HepG2 (cell line): Measurements from ENCODE around the gene EFNA2. TPM values are rescaled to one million over a fixed set of nuclear protein-coding genes. Genes with fewer than 3 reads are reported as not detected.

ENCODE experiments used
- DNMT3B ChIP-seq: conservative IDR thresholded peaks from 2 replicates; pipeline ENCODE4 v1.6.1; 2016; ENCODE audit warnings: missing biosample characterization, control low read depth
- ERF ChIP-seq: IDR thresholded peaks from 2 replicates; pipeline ENCODE4 v1.6.1; 2018; ENCODE audit warnings: missing biosample characterization, missing genetic modification reagents
- ETV5 ChIP-seq: IDR thresholded peaks from 2 replicates; pipeline ENCODE4 v1.6.1; 2018; ENCODE audit warnings: missing biosample characterization, missing genetic modification reagents, inconsistent platforms, borderline replicate concordance
- MTERF4 ChIP-seq: sonication (generic); formaldehyde crosslinking; IDR thresholded peaks from 2 replicates; pipeline ENCODE4 v1.8.0; 2023; ENCODE audit warnings: mild to moderate bottlenecking, missing genetic modification reagents
- NFE2 ChIP-seq: sonication (generic); formaldehyde crosslinking; IDR thresholded peaks from 2 replicates; pipeline ENCODE4 v1.4.0; 2020; ENCODE audit warnings: missing genetic modification reagents
- NFKBIZ ChIP-seq: IDR thresholded peaks from 2 replicates; pipeline ENCODE4 v1.6.1; 2018; ENCODE audit warnings: missing genetic modification reagents, missing compliant biosample characterization
- SAP130 ChIP-seq: IDR thresholded peaks from 2 replicates; pipeline ENCODE4 v1.6.1; 2016; ENCODE audit warnings: low read depth
- TFAP4 ChIP-seq: sonication (generic); IDR thresholded peaks from 2 replicates; pipeline ENCODE4 v1.6.1; 2016; ENCODE audit warnings: low read depth, borderline replicate concordance
- WIZ ChIP-seq: sonication (generic); formaldehyde crosslinking; IDR thresholded peaks from 2 replicates; pipeline ENCODE4 v1.5.1; 2020; ENCODE audit warnings: mild to moderate bottlenecking, missing genetic modification reagents
- ZNF609 ChIP-seq: sonication (generic); formaldehyde crosslinking; IDR thresholded peaks from 2 replicates; pipeline ENCODE4 v1.4.0; 2020; ENCODE audit warnings: mild to moderate bottlenecking, missing genetic modification reagents, borderline replicate concordance
- ZNF687 ChIP-seq: sonication (generic); formaldehyde crosslinking; IDR thresholded peaks from 2 replicates; pipeline ENCODE4 v1.5.1; 2020; ENCODE audit warnings: mild to moderate bottlenecking, missing genetic modification reagents, moderate library complexity
- ZNF816 ChIP-seq: sonication (generic); formaldehyde crosslinking; IDR thresholded peaks from 2 replicates; pipeline ENCODE4 v1.8.0; 2022; ENCODE audit warnings: missing genetic modification reagents, mild to moderate bottlenecking, borderline replicate concordance
- polyA plus RNA-seq, 8 experiments: library from polyadenylated mRNA; depleted of rRNA in 3 of 8; stranded (reverse) in 7 of 8; unstranded in 1 of 8; fragments of >200 nt; fragmentation: Illumina TruSeq in 4 of 8; extraction: Trizol in 4 of 8; gene quantifications; 2 replicates each; pipeline versions ENCODE4 v1.2.1 to v1.2.3, GENCODE V29; 2011 to 2016; ENCODE audit warnings: low read depth in 4 of 8, missing spikeins in 1 of 8, mixed read lengths in 1 of 8; ENCODE audit not compliant: insufficient read depth in 1 of 8
- total RNA-seq, 5 experiments: library from RNA; depleted of rRNA; stranded (reverse); fragments of >200 nt; fragmentation: Illumina TruSeq; extraction: Trizol; gene quantifications; 2 replicates each; pipeline ENCODE4 v1.2.3, GENCODE V29; 2016; ENCODE audit warnings: low read depth in 1 of 5
- TF ChIP-seq, protein P1 (sequence below): sonication (generic); formaldehyde crosslinking; IDR thresholded peaks from 2 replicates; pipeline ENCODE4 v1.8.1; 2023; ENCODE audit warnings: mild to moderate bottlenecking, missing genetic modification reagents, borderline replicate concordance
- TF ChIP-seq, protein P2 (sequence below): sonication (generic); formaldehyde crosslinking; IDR thresholded peaks from 2 replicates; pipeline ENCODE4 v1.4.0; 2020; ENCODE audit warnings: missing genetic modification reagents

The EFNA2 gene
- total and polyA plus RNA-seq, 2 of the 13 experiments (the other 11 are each of a cell fraction or from before 2014, with no cell fraction given): 6.0 to 9.9 TPM

DNA sequence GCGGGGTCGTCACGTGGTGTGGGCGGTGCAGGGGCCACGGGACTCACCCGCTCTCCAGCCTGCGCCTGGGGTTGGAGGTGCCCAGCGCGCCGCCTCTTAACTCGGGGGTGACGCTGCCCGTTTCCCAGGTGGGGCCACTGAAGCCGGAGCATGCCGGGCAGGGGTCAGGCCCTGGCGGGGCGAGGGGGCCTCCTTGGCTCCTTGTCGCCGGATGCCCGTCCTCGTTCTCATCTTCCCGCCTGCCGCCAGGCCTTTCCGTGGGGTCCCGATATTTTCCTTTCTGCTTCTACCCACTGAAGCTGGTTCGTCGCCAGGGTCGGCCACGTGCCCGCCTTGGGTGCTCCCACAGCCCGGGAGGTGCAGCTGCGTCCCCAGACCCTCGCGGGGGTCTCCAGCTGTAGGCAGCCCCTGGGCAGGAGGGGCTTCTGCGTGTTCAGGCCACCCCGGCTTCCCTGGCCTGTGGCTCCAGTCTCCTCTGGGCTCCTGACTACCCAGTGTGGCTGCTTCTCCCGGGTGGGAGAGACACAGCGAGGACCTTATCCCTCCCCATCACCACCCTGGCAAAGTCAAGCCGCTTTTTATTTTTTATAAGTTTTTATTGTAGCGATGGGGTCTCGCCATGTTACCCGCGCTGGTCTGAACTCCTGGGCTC is 9.6 kb upstream of the EFNA2 start (continued):
- TF ChIP-seq ZNF609 (CRISPR knock-in tag) (peak; percentile 72), ZNF816 (0 out of 2 replicates have a peak, but pooled peaks have one; percentile 4), ETV5 (CRISPR knock-in tag) (no peak), MTERF4 (CRISPR knock-in tag) (no peak), ZNF687 (peak; percentile 66), WIZ (CRISPR knock-in tag) (0 out of 2 replicates have a peak, but pooled peaks have one; percentile 39), NFKBIZ (no peak), SAP130 (CRISPR knock-in tag) (peak; percentile 52), TFAP4 (peak; percentile 61; the same call in 1 of the 2 replicates), ERF (peak; percentile 15; the same call in 1 of the 2 replicates), DNMT3B (CRISPR knock-in tag) (0 out of 2 replicates have a peak, but pooled peaks have one; percentile 31), NFE2 (CRISPR knock-in tag) (no peak)
- TF ChIP-seq, protein P1, sequence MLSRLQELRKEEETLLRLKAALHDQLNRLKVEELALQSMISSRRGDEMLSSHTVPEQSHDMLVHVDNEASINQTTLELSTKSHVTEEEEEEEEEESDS (CRISPR knock-in tag): no peak
- TF ChIP-seq, protein P2, sequence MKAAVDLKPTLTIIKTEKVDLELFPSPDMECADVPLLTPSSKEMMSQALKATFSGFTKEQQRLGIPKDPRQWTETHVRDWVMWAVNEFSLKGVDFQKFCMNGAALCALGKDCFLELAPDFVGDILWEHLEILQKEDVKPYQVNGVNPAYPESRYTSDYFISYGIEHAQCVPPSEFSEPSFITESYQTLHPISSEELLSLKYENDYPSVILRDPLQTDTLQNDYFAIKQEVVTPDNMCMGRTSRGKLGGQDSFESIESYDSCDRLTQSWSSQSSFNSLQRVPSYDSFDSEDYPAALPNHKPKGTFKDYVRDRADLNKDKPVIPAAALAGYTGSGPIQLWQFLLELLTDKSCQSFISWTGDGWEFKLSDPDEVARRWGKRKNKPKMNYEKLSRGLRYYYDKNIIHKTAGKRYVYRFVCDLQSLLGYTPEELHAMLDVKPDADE (CRISPR knock-in tag): no peak
